HepG2 (cell line): ENCODE data around the gene NT5C2. TPM values are rescaled to one million over a fixed set of nuclear protein-coding genes. Genes with fewer than 3 reads are reported as not detected.

ENCODE experiments used
- ATAC-seq: fragments of 200-7000 bp; cut with Tn5 transposase; 3 replicates; pipeline ENCODE4 v1.9.1; 2020; ENCODE audit warnings: mild to moderate bottlenecking, moderate library complexity
- BruUV-seq: library from RNA; stranded (reverse); fragments of 400-500 nt; replicated peaks from 2 replicates; lab custom pipeline; 2021; lab: Mats Ljungman, UMichigan
- CTCF ChIA-PET: fragments of 300-600 bp; formaldehyde crosslinking; extraction: SDS; loops from one replicate; lab custom pipeline; 2021; ENCODE audit warnings: low total read pairs, inconsistent platforms, low intra/inter-chr PET ratio; lab: Yijun Ruan, JAX
- POLR2A ChIA-PET: fragments of 350-600 bp; sonication (Branson Sonifier 250); formaldehyde crosslinking; loops from one replicate; lab custom pipeline; 2020; ENCODE audit warnings: antibody characterized with exemption, inconsistent platforms; lab: Yijun Ruan, JAX
- DNase-seq: peaks from one replicate; pipeline ENCODE4 v3.0.0-alpha.2; 2015; ENCODE audit warnings: low spot score
- FAIRE-seq: peaks from 3 replicates; lab custom pipeline; 2011; peaks lifted over from hg19 to GRCh38; lab: Jason Lieb, UNC
- H2AFZ ChIP-seq: one replicate; pipeline ENCODE4 v1.6.1; 2011; ENCODE audit warnings: low read length, inconsistent platforms
- H3K27ac ChIP-seq: fragments of 300-600 bp; 3 replicates; pipeline ENCODE4 v1.8.0; 2011; ENCODE audit warnings: mixed run types, mild to moderate bottlenecking, mixed read lengths, low read length, inconsistent platforms; ENCODE audit not compliant: insufficient read depth; ENCODE audit errors: extremely low read length
- H3K27me3 ChIP-seq, 2 experiments: fragments of 200-600 bp in 1 of 2; 2 replicates in 1 of 2; 3 replicates in 1 of 2; pipeline versions ENCODE4 v1.6.0 to v1.8.0; 2011; ENCODE audit warnings: low read length in 2 of 2, mild to moderate bottlenecking in 2 of 2, moderate library complexity in 2 of 2, inconsistent platforms in 1 of 2; ENCODE audit not compliant: insufficient read depth in 2 of 2, control insufficient read depth in 1 of 2
- H3K36me3 ChIP-seq, 2 experiments: fragments of 200-600 bp in 1 of 2; replicated peaks in 1 of 2; 2 replicates in 1 of 2; 3 replicates in 1 of 2; pipeline versions ENCODE4 v1.5.1 to v1.8.0; 2011; ENCODE audit warnings: low read length in 2 of 2, inconsistent platforms in 1 of 2; ENCODE audit not compliant: insufficient read depth in 2 of 2, control insufficient read depth in 1 of 2
- H3K4me1 ChIP-seq: 2 replicates; pipeline ENCODE4 v1.5.1; 2012; ENCODE audit warnings: low read length, inconsistent platforms; ENCODE audit not compliant: insufficient read depth
- H3K4me2 ChIP-seq: 2 replicates; pipeline ENCODE4 v1.6.0; 2011; ENCODE audit warnings: low read depth, low read length, inconsistent platforms
- H3K4me3 ChIP-seq, 3 experiments: fragments of 200-600 bp in 1 of 3; sonication (generic), shearing (Covaris generic) in 1 of 3; replicated peaks in 1 of 3; 2 replicates each; pipeline ENCODE4 v1.5.1; 2011 to 2016; ENCODE audit warnings: low read length in 3 of 3, inconsistent platforms in 2 of 3, low read depth in 2 of 3, mild to moderate bottlenecking in 2 of 3, control low read depth in 1 of 3, mixed read lengths in 1 of 3; ENCODE audit not compliant: insufficient read depth in 1 of 3
- H3K79me2 ChIP-seq: one replicate; pipeline ENCODE4 v1.6.1; 2011; ENCODE audit warnings: low read length, inconsistent platforms; ENCODE audit not compliant: insufficient read depth
- H3K9ac ChIP-seq: 2 replicates; pipeline ENCODE4 v1.6.0; 2011; ENCODE audit warnings: mild to moderate bottlenecking, low read depth, low read length, inconsistent platforms; ENCODE audit not compliant: insufficient read depth
- H3K9me3 ChIP-seq: 2 replicates; pipeline ENCODE4 v1.5.1; 2012; ENCODE audit warnings: mild to moderate bottlenecking, low read length
- H4K20me1 ChIP-seq: 2 replicates; pipeline ENCODE4 v1.6.0; 2011; ENCODE audit warnings: inconsistent platforms, mild to moderate bottlenecking, low read length, moderate library complexity; ENCODE audit not compliant: insufficient read depth
- BCL3 ChIP-seq: sonication (generic); formaldehyde crosslinking; IDR thresholded peaks from 2 replicates; pipeline ENCODE4 v1.5.1; 2020; ENCODE audit warnings: mild to moderate bottlenecking, missing genetic modification reagents, moderate library complexity
- NCOA2 ChIP-seq: sonication (generic); formaldehyde crosslinking; IDR thresholded peaks from 2 replicates; pipeline ENCODE4 v1.8.0; 2022; ENCODE audit warnings: inconsistent platforms
- ZBTB21 ChIP-seq: sonication (generic); formaldehyde crosslinking; IDR thresholded peaks from 2 replicates; pipeline ENCODE4 v1.4.0; 2020; ENCODE audit warnings: missing genetic modification reagents
- ZNF274 ChIP-seq: sonication (generic); formaldehyde crosslinking; IDR thresholded peaks from 2 replicates; pipeline ENCODE4 v1.5.1; 2020; ENCODE audit warnings: mild to moderate bottlenecking, missing genetic modification reagents
- ZNF609 ChIP-seq: sonication (generic); formaldehyde crosslinking; IDR thresholded peaks from 2 replicates; pipeline ENCODE4 v1.4.0; 2020; ENCODE audit warnings: mild to moderate bottlenecking, missing genetic modification reagents, borderline replicate concordance
- ZNF879 ChIP-seq: sonication (generic); formaldehyde crosslinking; IDR thresholded peaks from 2 replicates; pipeline ENCODE4 v1.8.1; 2023; ENCODE audit warnings: missing genetic modification reagents
- in situ Hi-C: cut with HindIII; loops from 2 replicates; pipeline ENCODE4 v1.10.0; 2017; ENCODE audit warnings: low pct_unique_long_range_greater_than_20kb; ENCODE audit not compliant: extremely low pct_ligation_motif_present
- intact Hi-C: fragments of 100-400 bp; cut with micrococcal nuclease; formaldehyde crosslinking; loops from one replicate; pipeline ENCODE4 v1.10.0; 2022; ENCODE audit not compliant: unreplicated experiment
- polyA plus RNA-seq, 8 experiments: library from polyadenylated mRNA; depleted of rRNA in 3 of 8; stranded (reverse) in 7 of 8; unstranded in 1 of 8; fragments of >200 nt; fragmentation: Illumina TruSeq in 4 of 8; extraction: Trizol in 4 of 8; gene quantifications; 2 replicates each; pipeline versions ENCODE4 v1.2.1 to v1.2.3, GENCODE V29; 2011 to 2016; ENCODE audit warnings: low read depth in 4 of 8, missing spikeins in 1 of 8, mixed read lengths in 1 of 8; ENCODE audit not compliant: insufficient read depth in 1 of 8
- total RNA-seq, 5 experiments: library from RNA; depleted of rRNA; stranded (reverse); fragments of >200 nt; fragmentation: Illumina TruSeq; extraction: Trizol; gene quantifications; 2 replicates each; pipeline ENCODE4 v1.2.3, GENCODE V29; 2016; ENCODE audit warnings: low read depth in 1 of 5

NT5C2 gene
- total and polyA plus RNA-seq, 2 of the 13 experiments (the other 11 are each of a cell fraction or from before 2014, with no cell fraction given), result 40.6 to 55.2 TPM

- DNase-seq (no peak), FAIRE-seq (no peak), ATAC-seq (no peak)
- Histone ChIP-seq H3K4me1 (peaks cover 36% of the 10 kb centered on the region), H3K9ac (no peak overlapping the region), H4K20me1 (0 out of 2 replicates have a peak, but pooled peaks cover 7% of the 10 kb centered on the region), H3K4me3 (no peak overlapping the region), H3K27me3 (no peaks in the 10 kb centered on the region), H3K36me3 (peaks cover 1 to 12% of the 10 kb centered on the region in 2 experiments; a peak in 4 of 5 replicates), H3K79me2 (peaks cover 23% of the 10 kb centered on the region), H3K9me3 (no peaks in the 10 kb centered on the region), H3K27ac (no peak overlapping the region), H3K4me2 (no peak overlapping the region), H2AFZ (no peak overlapping the region)
- ChIA-PET CTCF (no interaction called here), POLR2A (interaction anchor here (1.0 kb wide), 1 partner anchor 138 kb away, joined by 3 read pairs; no protein-coding TSS in a partner anchor)
- intact Hi-C loops (loop anchor here (5.0 to 10.0 kb wide), 2 partner anchors 42 to 134 kb away; partner anchors contain the start of gene RPEL1), in situ Hi-C loops (no loop called here)
- no peak for TF ChIP-seq ZNF609 (CRISPR knock-in tag)
- no peak for TF ChIP-seq ZNF879 (CRISPR knock-in tag)
- TF ChIP-seq ZNF274 (CRISPR knock-in tag), result no peak
- no peak for TF ChIP-seq ZBTB21 (CRISPR knock-in tag)
- TF ChIP-seq NCOA2 (CRISPR knock-in tag), result no peak
- TF ChIP-seq BCL3 (CRISPR knock-in tag), result no peak
- no TSS peak for BruUV-seq
Observed at GRCh38 chr10:103110407-103110806, 82.7 kb downstream of the NT5C2 start.
